Activated naive CD4-positive, alpha-beta T cell treated with anti-CD3 and anti-CD28 coated beads, Interleukin-2, amount 50 U/mL, for 16 hours (primary cell): Measurements from ENCODE around the gene SAP30BP.

ENCODE experiments used
- DNase-seq: peaks from one replicate; pipeline ENCODE4 v3.0.0-alpha.2; 2020

The SAP30BP gene

GRCh38 chr17:75652341-75652740 is 14.8 kb upstream of the SAP30BP start:
- no peak for DNase-seq

DNA sequence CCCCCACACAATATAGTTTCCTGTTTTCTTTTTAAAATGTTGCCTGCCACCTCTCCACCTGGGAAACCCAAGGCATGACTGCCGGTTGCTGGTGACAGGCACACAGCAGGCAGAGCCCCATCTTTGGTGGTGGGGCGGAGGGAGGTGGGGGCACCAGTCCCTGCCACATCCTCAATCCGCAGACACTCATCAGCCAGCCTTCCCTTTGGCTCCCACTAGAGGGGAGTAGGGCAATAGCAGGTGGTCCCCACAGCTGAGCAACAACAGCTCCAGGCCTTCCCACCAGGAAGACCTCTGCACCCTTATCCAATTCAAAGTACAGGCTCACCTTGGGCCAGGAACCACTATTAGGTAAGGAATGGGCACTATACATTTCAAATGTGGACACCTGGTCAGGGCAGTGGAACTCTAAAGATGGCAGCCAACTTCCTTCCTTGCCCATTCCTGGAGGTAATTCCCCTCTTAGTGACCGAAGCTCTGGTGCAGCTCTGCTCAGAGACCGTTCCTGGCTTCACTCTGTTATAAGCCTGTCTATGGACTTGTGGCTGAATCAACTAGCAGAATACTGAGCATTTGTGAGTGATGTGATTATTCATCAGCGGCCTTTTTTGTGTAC is 14.1 kb upstream of the SAP30BP start:
- no peak for DNase-seq

- DNase-seq = no peak
These were observed 13.0 kb upstream of the SAP30BP start for GRCh38 chr17:75654176-75654575.

GRCh38 chr17:75658237-75658636 is 8.9 kb upstream of the SAP30BP start:
- DNase-seq = no peak

- no peak for DNase-seq
These were observed 5.6 kb upstream of the SAP30BP start for GRCh38 chr17:75661531-75661930.

GRCh38 chr17:75662511-75662910 is 4.6 kb upstream of the SAP30BP start:
- DNase-seq = no peak

DNA sequence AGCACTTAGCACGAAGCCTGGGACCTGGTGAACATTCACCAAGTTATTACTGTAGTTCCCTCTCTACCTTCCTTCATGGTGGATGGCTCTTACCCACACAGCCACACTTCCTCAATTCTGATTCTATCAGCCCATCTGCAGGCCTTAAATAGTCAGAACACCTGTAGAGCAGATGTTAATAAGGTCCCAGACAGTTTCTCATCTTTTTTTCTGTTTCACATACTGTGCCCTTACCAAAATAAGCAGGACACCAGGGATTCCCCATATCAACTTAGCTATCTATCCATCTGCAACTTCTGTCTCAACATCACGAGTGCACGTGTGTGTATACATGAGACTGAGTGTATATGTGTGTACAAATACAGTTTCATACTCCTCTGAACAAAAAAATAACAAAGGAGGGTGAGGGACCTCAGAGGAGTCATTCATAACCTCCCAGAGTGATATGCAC is 3.0 kb upstream of the SAP30BP start:
- no peak for DNase-seq

- DNase-seq = no peak
These were observed 1.2 kb upstream of the SAP30BP start for GRCh38 chr17:75665981-75666380.

DNA sequence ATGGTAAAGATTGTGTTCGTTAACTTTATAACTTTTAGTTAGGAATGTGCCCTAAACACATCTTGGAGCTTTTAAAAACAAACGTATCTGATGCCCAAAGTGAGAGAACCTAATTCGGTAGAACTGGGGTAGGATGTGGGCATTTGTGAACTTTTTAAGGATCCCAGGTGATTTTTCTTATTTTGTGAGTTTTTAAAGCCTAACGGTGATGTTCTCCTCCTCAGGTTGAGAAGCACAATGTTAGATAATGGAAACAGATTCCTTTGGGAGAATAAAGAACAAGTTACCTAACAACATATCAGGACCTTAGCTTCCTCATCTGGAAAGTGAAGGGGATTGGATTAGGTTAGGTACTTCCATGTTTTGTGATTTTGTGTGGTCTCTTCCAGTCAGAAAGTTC is 687 bp downstream of the SAP30BP start:
- no peak for DNase-seq

DNA sequence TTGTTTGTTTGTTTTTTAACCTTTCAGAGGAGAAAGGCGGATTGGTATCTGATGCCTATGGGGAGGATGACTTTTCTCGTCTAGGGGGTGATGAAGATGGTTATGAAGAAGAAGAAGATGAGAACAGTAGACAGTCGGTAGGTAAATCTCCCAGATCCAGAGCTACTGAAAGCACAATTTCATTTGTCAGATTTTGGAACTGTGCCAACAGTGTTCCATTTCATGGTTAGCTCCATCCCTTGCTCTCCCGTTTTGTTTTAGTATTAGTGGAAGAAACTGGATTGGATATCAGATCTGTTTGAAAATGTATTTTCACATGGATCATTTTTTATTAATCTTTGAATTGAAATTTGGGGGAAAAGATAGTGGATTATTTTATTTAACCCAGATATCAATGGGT is 1.4 kb downstream of the SAP30BP start:
- DNase-seq = no peak

DNA sequence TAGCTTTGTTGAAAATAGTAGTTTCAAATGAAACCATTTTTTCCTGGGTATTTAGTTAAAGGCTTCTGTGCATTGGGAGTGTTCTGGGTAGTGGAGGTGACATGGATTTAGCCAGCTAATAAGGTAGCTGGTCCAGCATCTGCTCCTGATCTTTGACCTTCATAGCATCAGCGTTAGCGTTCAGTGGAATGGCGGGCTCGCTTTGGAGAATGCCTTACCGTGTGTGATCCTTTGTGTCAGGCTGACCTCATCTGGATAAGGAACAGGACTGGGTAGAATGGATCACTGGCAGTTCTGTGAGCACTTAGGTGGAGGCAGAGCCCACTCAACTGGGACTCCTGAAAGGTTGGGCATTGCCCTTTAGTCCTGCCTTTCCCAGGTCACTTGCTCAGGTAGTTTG is 3.7 kb downstream of the SAP30BP start:
- DNase-seq = no peak

DNA sequence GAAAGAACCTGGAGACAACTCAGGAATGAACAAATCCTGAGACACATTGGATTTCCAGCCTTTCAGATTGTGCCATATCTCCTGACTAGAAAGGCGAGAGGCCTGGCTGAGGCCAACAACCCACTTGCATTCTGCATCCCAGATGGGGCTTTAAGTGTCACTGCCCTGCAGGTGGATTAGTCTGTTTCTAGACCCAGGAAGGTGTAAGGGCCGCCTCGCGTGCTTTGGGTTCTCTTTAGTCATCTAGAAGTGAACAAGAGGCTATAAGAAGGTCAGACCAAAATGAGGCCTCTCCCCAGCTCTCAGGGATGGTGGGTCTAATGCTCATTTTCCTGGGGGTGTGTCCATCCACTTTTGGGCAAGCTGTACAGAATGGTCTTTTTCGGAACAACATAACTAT is 4.9 kb downstream of the SAP30BP start:
- DNase-seq = no peak

- DNase-seq = no peak
These were observed 6.3 kb downstream of the SAP30BP start for GRCh38 chr17:75673487-75673886.

DNA sequence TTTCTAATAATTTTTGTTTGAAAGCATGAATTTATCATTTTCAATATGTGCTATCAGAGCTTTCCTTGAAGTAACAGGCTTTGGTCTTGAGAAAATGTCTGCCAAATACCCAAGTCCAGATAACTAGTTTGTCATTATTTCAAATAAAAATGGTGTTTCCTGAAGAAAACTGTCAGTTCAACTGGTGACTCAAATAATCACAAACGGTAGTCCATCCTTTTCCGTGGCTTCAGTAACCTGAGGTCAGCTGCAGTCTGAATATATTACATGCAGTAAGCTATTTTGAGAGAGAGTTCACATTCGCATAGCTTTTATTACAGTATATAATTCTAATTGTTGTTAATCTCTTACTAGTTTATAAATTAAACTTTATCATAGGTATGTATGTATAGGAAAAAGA is 9.3 kb downstream of the SAP30BP start:
- no peak for DNase-seq

GRCh38 chr17:75679706-75680211 is 12.6 kb downstream of the SAP30BP start:
- DNase-seq = no peak

DNA sequence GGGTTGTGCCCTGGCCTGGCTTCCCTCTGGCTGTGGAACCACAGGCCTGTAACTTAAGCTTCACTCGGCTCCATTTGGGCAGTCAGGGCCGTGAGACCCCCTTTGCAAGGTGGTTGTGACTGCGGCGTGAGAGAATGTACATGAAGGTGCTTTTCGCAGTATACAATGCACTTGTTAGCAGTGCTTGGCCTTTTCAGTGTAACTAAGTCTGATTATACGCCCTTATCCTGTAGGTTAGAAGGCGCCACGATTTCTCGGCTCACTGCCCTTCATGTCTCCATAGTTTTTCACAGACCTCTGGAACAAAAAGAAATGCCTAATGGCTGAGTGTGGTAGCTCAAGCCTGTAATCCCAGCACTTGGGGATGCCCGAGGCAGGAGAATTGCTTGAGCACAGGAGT is 13.3 kb downstream of the SAP30BP start:
- no peak for DNase-seq

DNA sequence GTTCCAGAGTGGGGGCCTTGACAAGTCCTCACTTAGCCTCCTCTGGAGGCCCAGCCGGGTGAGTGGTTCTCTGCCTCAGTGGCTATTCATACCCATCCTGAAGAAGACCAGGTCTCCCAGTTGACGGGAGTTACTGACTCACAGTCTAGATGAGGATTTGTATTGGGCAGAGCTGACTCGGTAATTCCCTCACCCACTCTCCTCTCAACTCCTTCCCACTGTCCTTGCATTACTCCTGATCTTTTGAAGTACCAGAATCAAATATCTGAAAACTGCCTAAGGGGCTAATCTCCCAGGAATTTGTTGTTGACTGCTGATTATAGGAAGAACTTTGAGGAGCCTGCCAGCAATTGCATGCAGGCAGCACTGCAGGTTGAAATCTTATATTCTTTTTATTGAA is 14.2 kb downstream of the SAP30BP start:
- no peak for DNase-seq

DNA sequence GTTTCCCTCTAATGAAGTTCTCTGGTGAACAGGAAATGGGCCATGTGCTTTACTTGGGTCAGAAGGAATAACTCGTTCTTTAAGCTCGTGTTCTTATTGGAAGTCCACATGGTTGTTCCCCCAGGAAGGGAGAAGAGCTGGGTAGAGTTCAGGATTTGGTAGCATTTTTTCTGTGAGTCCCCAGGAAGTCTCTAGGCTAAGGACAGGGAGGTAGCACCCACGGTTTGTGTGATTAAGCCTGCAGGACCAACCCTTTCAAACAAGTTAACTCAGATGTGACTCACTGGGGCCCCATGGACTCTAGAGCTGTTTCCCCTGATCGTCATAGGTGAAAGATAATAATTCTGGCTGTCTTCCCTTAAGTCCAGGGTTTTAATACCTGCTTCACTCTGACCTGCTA is 16.4 kb downstream of the SAP30BP start:
- no peak for DNase-seq

GRCh38 chr17:75684249-75684648 is 17.1 kb downstream of the SAP30BP start:
- no peak for DNase-seq

- DNase-seq = no peak
These were observed 17.8 kb downstream of the SAP30BP start for GRCh38 chr17:75684924-75685323.

DNA sequence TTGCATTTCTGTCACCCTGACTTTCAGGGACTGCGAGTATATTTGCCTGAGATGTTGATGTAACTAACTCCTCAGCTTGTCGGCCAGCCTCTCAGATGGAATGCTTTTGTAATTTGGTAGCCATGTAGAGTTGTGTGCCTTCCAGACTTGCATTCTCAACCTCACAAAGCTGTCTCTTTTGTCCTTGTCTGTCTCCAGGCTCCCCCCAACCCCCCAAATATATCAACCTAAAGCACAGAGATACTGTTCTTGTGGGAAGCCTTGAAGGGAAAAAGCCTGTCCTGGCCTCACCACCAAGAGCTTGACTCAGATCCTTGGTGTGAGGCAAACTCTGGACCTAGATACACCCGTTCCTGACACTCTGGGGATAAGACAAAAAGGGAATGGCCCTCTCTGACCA is 18.4 kb downstream of the SAP30BP start:
- no peak for DNase-seq

- DNase-seq = no peak
These were observed 21.2 kb downstream of the SAP30BP start for GRCh38 chr17:75688209-75688825.

GRCh38 chr17:75689441-75689873 is 22.3 kb downstream of the SAP30BP start:
- DNase-seq = peak; percentile 38

DNA sequence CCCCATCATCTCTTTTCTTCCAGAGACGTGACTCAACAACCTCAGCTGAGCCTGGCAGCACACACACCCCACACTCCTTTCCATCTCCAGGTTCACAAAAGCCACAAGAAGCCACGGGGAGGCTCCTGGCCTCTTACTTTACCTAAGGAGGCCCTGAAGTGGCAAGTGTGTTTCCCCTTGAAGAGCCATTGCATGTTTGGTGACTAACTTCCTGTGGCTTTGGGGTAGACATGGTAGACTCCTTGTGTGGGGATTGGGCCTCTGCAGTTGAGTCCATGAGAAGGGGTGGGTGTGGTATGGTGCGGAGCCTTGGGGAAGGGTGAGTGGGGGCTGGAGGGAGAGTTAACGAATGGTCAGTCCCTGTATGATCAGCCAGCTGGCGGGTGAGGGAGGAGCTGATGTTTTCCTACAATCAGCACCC is 24.2 kb downstream of the SAP30BP start:
- no peak for DNase-seq
